ENCODE results near the gene SPAG4.

DNA sequence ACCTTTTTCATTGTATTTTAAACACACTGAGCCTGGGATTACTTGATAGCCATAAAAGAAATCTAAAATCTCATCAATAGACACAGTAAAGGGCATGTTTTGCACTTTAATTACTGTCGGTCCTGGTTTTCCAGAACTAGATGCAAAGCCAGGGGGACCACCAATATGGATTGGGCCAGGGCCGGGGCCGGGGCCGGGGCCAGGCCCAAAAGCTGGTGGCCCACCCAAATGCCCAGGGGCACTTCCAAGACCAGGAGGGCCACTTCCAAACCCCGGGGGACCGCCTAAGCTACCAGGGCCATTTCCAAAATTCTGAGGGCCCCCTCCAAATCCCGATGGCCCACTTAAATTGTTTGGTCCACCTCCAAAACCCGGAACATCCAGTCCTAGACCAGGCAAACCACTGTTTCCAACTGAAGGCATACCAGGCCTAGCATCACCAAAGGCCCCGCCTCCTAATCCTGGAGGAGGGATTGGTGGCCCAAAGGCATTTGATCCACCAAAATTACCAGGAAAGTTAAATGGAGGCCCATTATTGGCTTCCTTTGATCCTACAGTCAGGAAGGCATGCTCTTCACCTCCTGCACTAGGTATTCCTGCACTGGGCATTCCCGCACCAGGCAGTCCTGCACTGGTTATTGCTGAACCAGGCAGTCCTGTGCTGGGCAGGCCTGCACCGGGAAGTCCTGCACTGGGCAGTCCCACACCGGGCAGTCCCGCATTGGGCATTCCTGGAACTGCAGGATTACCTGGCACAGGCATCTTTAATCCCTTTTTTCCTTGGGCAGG is 37.2 kb downstream of the SPAG4 start:
- no peak for TF ChIP-seq POLR2A (IDR thresholded peaks at IDR 0.05)
- TF ChIP-seq, protein P1, sequence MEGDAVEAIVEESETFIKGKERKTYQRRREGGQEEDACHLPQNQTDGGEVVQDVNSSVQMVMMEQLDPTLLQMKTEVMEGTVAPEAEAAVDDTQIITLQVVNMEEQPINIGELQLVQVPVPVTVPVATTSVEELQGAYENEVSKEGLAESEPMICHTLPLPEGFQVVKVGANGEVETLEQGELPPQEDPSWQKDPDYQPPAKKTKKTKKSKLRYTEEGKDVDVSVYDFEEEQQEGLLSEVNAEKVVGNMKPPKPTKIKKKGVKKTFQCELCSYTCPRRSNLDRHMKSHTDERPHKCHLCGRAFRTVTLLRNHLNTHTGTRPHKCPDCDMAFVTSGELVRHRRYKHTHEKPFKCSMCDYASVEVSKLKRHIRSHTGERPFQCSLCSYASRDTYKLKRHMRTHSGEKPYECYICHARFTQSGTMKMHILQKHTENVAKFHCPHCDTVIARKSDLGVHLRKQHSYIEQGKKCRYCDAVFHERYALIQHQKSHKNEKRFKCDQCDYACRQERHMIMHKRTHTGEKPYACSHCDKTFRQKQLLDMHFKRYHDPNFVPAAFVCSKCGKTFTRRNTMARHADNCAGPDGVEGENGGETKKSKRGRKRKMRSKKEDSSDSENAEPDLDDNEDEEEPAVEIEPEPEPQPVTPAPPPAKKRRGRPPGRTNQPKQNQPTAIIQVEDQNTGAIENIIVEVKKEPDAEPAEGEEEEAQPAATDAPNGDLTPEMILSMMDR (IDR thresholded peaks at IDR 0.05): no peak
- TF ChIP-seq EP300 (IDR thresholded peaks at IDR 0.05): no peak
